GM12878 (cell line): ENCODE measurements around the gene ZNF534. TPM values are rescaled to one million over a fixed set of nuclear protein-coding genes. Genes with fewer than 3 reads are reported as not detected.
"Not testable (repeated sequence)": the region's sequence is repeated elsewhere in the genome, so short reads cannot be mapped to it uniquely, and the experiment has no call there.

Experiments
- ATAC-seq: fragments of 200-7000 bp; cut with Tn5 transposase; 3 replicates; pipeline ENCODE4 v1.9.1; 2020; ENCODE audit warnings: mild to moderate bottlenecking, moderate library complexity
- BruUV-seq: library from RNA; stranded (reverse); fragments of 400-500 nt; replicated peaks from 2 replicates; lab custom pipeline; 2021; lab: Mats Ljungman, UMichigan
- CTCF ChIA-PET: fragments of 300-600 bp; sonication (Branson Sonifier 250); formaldehyde crosslinking; extraction: SDS; loops from one replicate; lab custom pipeline; 2021; ENCODE audit warnings: inconsistent platforms; lab: Yijun Ruan, JAX
- POLR2A ChIA-PET: fragments of 350-600 bp; formaldehyde crosslinking; extraction: SDS; loops from one replicate; lab custom pipeline; 2021; ENCODE audit warnings: inconsistent platforms; lab: Charles Lee
- RAD21 ChIA-PET: fragments of 300-600 bp; sonication (Branson Sonifier 250); formaldehyde crosslinking; loops from one replicate; lab custom pipeline; 2023; ENCODE audit warnings: antibody characterized with exemption; ENCODE audit not compliant: unreplicated experiment; lab: Charles Lee
- SMC1A ChIA-PET: fragments of 300-600 bp; sonication (Branson Sonifier 250); formaldehyde crosslinking; loops from one replicate; lab custom pipeline; 2023; ENCODE audit not compliant: unreplicated experiment, uncharacterized antibody; lab: Charles Lee
- DNase-seq: peaks from one replicate; pipeline ENCODE4 v3.0.0-alpha.2; 2011; ENCODE audit warnings: low read depth, low spot score
- FAIRE-seq: peaks from 3 replicates; lab custom pipeline; 2011; peaks lifted over from hg19 to GRCh38; lab: Jason Lieb, UNC
- H2AFZ ChIP-seq: 2 replicates; pipeline ENCODE4 v1.6.0; 2011; ENCODE audit warnings: low read depth, low read length, control low read depth; ENCODE audit not compliant: control insufficient read depth
- H3K27ac ChIP-seq: 2 replicates; pipeline ENCODE4 v1.5.1; 2011; ENCODE audit warnings: control low read depth; ENCODE audit not compliant: control insufficient read depth, insufficient read depth
- H3K27me3 ChIP-seq, 2 experiments: replicated peaks in 1 of 2; 2 replicates each; pipeline versions ENCODE4 v1.6.0 to v1.6.1; 2011; ENCODE audit warnings: low read length in 1 of 2; ENCODE audit not compliant: control insufficient read depth in 2 of 2, insufficient read depth in 2 of 2
- H3K36me3 ChIP-seq, 2 experiments: 2 replicates each; pipeline ENCODE4 v1.5.1; 2011; ENCODE audit warnings: low read length in 1 of 2; ENCODE audit not compliant: control insufficient read depth in 2 of 2, insufficient read depth in 2 of 2
- H3K4me1 ChIP-seq: 2 replicates; pipeline ENCODE4 v1.6.1; 2011; ENCODE audit warnings: mild to moderate bottlenecking, low read length, moderate library complexity, mixed read lengths; ENCODE audit not compliant: control insufficient read depth, insufficient read depth
- H3K4me2 ChIP-seq: 2 replicates; pipeline ENCODE4 v1.6.0; 2011; ENCODE audit warnings: control low read depth; ENCODE audit not compliant: control insufficient read depth, insufficient read depth
- H3K4me3 ChIP-seq: fragments of 200-600 bp; sonication (generic); 2 replicates; pipeline ENCODE4 v1.5.1; 2016
- H3K79me2 ChIP-seq: 2 replicates; pipeline ENCODE4 v1.6.0; 2011; ENCODE audit warnings: low read length; ENCODE audit not compliant: control insufficient read depth, insufficient read depth
- H3K9ac ChIP-seq: 2 replicates; pipeline ENCODE4 v1.8.0; 2011; ENCODE audit warnings: low read length, control low read depth, mixed read lengths; ENCODE audit not compliant: control insufficient read depth, insufficient read depth
- H3K9me3 ChIP-seq: replicated peaks from 3 replicates; pipeline ENCODE4 v1.5.1; 2011; ENCODE audit warnings: mild to moderate bottlenecking, low read length; ENCODE audit not compliant: control insufficient read depth, insufficient read depth
- H4K20me1 ChIP-seq: 2 replicates; pipeline ENCODE4 v1.6.0; 2011; ENCODE audit not compliant: control insufficient read depth, insufficient read depth
- DPF2 ChIP-seq: fragments of 450-650 bp; IDR thresholded peaks from 2 replicates; pipeline ENCODE4 v1.6.1; 2017; ENCODE audit warnings: mild to moderate bottlenecking
- JUNB ChIP-seq: IDR thresholded peaks from 2 replicates; pipeline ENCODE4 v1.6.1; 2016; ENCODE audit warnings: antibody characterized with exemption, mild to moderate bottlenecking
- KLF5 ChIP-seq: fragments of 450-650 bp; IDR thresholded peaks from 2 replicates; pipeline ENCODE4 v1.6.1; 2014; ENCODE audit warnings: mild to moderate bottlenecking; ENCODE audit not compliant: partially characterized antibody
- NR2C1 ChIP-seq: fragments of 450-650 bp; IDR thresholded peaks from 2 replicates; pipeline ENCODE4 v1.6.1; 2017; ENCODE audit warnings: antibody characterized with exemption, mild to moderate bottlenecking, moderate library complexity
- RAD51 ChIP-seq: fragments of 450-650 bp; IDR thresholded peaks from 2 replicates; pipeline ENCODE4 v1.6.1; 2016; ENCODE audit warnings: moderate library complexity, mild to moderate bottlenecking, inconsistent platforms
- SMARCA5 ChIP-seq: fragments of 450-650 bp; IDR thresholded peaks from 2 replicates; pipeline ENCODE4 v1.6.1; 2017; ENCODE audit warnings: mild to moderate bottlenecking
- SPI1 ChIP-seq: IDR thresholded peaks from 2 replicates; pipeline ENCODE4 v1.6.1; 2011; ENCODE audit warnings: low read depth, mild to moderate bottlenecking, low read length, moderate library complexity, borderline replicate concordance; ENCODE audit not compliant: insufficient read depth
- TBL1XR1 ChIP-seq: IDR thresholded peaks from 2 replicates; pipeline ENCODE4 v1.6.1; 2012; ENCODE audit warnings: low read depth, low read length, improper control_type of control experiment
- WGBS: methylation state at CpG from one replicate; pipeline ENCODE4 v1.1.6; 2016; ENCODE audit warnings: low lambda C conversion rate; ENCODE audit not compliant: insufficient replicate concordance, insufficient coverage; ENCODE audit errors: missing lambda C conversion rate; 5-methylcytosine and 5-hydroxymethylcytosine counted together
- in situ Hi-C: fragments of 300-500 bp; cut with MboI; formaldehyde crosslinking; loops from 9 replicates; pipeline ENCODE4 v1.14.3; 2018; ENCODE audit warnings: mixed read lengths
- intact Hi-C: fragments of 100-400 bp; cut with micrococcal nuclease; formaldehyde crosslinking; loops from one replicate; pipeline ENCODE4 v1.14.2; 2022; ENCODE audit not compliant: unreplicated experiment
- polyA plus RNA-seq, 11 experiments: library from polyadenylated mRNA; depleted of rRNA in 4 of 11; unstranded in 6 of 11; stranded (reverse) in 5 of 11; fragments of >200 nt; fragmentation: Nextera tagmentation in 4 of 11; fragmentation: Illumina TruSeq in 1 of 11; extraction: Ambion mirVana in 4 of 11; extraction: Trizol in 1 of 11; gene quantifications; 1 replicate in 1 of 11; 2 replicates in 10 of 11; pipeline versions ENCODE4 v1.2.1 to v1.2.3, GENCODE V29; 2011 to 2016; ENCODE audit warnings: inconsistent platforms in 2 of 11, missing spikeins in 2 of 11, low read depth in 1 of 11
- total RNA-seq, 4 experiments: library from RNA; depleted of rRNA in 3 of 4; stranded (reverse); fragments of >200 nt in 3 of 4; fragmentation: Illumina TruSeq in 1 of 4; extraction: Trizol in 1 of 4; gene quantifications; 2 replicates each; pipeline versions ENCODE4 v1.2.1 to v1.2.3, GENCODE V29; 2013 to 2021
- TF ChIP-seq, protein P1 (sequence below): fragments of 450-650 bp; IDR thresholded peaks from 2 replicates; pipeline ENCODE4 v1.6.1; 2016; ENCODE audit warnings: mild to moderate bottlenecking
- TF ChIP-seq, protein P2 (sequence below): fragments of 450-650 bp; IDR thresholded peaks from 2 replicates; pipeline ENCODE4 v1.6.1; 2017; ENCODE audit warnings: mild to moderate bottlenecking, moderate library complexity

Gene ZNF534
- total and polyA plus RNA-seq, 10 of the 15 experiments (the other 5 are each of a cell fraction or from before 2014, with no cell fraction given) = 0.39 to 0.79 TPM; not detected in 8

GRCh38 chr19:52498571-52498970, 69.6 kb downstream of the ZNF534 start:
- POLR2A ChIA-PET = no interaction called here
- RAD21 ChIA-PET = no interaction called here
- SMC1A ChIA-PET = no interaction called here
- Histone ChIP-seq H3K36me3 (no peaks in the 10 kb centered on the region), H3K4me3 (no peak overlapping the region), H3K4me1 (no peaks in the 10 kb centered on the region), H3K4me2 (no peak overlapping the region), H3K9ac (no peak overlapping the region), H3K27me3 (no peaks in the 10 kb centered on the region), H3K9me3 (no peaks in the 10 kb centered on the region; the same call in 2 of the 3 replicates), H2AFZ (no peak overlapping the region), H3K27ac (no peak overlapping the region), H3K79me2 (no peaks in the 10 kb centered on the region), H4K20me1 (no peaks in the 10 kb centered on the region)
- TF ChIP-seq TBL1XR1 = no peak
- TF ChIP-seq NR2C1 = no peak
- TF ChIP-seq, protein P1, sequence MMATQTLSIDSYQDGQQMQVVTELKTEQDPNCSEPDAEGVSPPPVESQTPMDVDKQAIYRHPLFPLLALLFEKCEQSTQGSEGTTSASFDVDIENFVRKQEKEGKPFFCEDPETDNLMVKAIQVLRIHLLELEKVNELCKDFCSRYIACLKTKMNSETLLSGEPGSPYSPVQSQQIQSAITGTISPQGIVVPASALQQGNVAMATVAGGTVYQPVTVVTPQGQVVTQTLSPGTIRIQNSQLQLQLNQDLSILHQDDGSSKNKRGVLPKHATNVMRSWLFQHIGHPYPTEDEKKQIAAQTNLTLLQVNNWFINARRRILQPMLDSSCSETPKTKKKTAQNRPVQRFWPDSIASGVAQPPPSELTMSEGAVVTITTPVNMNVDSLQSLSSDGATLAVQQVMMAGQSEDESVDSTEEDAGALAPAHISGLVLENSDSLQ = no peak
- no peak for TF ChIP-seq SMARCA5
- no peak for TF ChIP-seq RAD51
- TF ChIP-seq, protein P2, sequence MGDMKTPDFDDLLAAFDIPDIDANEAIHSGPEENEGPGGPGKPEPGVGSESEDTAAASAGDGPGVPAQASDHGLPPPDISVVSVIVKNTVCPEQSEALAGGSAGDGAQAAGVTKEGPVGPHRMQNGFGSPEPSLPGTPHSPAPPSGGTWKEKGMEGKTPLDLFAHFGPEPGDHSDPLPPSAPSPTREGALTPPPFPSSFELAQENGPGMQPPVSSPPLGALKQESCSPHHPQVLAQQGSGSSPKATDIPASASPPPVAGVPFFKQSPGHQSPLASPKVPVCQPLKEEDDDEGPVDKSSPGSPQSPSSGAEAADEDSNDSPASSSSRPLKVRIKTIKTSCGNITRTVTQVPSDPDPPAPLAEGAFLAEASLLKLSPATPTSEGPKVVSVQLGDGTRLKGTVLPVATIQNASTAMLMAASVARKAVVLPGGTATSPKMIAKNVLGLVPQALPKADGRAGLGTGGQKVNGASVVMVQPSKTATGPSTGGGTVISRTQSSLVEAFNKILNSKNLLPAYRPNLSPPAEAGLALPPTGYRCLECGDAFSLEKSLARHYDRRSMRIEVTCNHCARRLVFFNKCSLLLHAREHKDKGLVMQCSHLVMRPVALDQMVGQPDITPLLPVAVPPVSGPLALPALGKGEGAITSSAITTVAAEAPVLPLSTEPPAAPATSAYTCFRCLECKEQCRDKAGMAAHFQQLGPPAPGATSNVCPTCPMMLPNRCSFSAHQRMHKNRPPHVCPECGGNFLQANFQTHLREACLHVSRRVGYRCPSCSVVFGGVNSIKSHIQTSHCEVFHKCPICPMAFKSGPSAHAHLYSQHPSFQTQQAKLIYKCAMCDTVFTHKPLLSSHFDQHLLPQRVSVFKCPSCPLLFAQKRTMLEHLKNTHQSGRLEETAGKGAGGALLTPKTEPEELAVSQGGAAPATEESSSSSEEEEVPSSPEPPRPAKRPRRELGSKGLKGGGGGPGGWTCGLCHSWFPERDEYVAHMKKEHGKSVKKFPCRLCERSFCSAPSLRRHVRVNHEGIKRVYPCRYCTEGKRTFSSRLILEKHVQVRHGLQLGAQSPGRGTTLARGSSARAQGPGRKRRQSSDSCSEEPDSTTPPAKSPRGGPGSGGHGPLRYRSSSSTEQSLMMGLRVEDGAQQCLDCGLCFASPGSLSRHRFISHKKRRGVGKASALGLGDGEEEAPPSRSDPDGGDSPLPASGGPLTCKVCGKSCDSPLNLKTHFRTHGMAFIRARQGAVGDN = no peak
- no peak for TF ChIP-seq KLF5
- TF ChIP-seq JUNB = no peak
- no peak for TF ChIP-seq SPI1
- TF ChIP-seq DPF2 = no peak
- CTCF ChIA-PET = no interaction called here
- intact Hi-C loops = no loop called here
- WGBS = 61% methylated on average over 8 of the region's 8 CpGs
- FAIRE-seq (no peak), DNase-seq (no peak), ATAC-seq (no peak)
- BruUV-seq = no TSS peak
- in situ Hi-C loops = no loop called here

DNA sequence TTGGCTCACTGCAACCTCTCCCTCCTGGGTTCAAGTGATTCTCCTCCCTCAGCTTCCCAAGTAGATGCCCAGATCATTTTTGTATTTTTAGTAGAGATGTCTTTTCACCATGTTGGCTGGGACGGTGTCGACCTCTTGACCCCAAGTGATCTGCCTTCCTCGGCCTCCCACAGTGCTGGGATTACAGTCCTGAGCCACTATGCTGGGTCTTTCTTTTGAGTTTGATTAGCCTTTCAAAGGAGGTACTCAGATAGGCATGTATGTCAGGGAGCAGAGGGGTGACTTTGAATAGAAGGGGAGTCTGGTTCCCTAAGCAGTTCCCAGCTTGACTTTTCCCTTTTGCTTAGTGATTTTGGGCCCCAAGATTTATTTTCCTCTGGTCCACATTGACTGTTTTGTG, 71.5 kb downstream of the ZNF534 start:
- H3K9ac ChIP-seq, H3K4me2 ChIP-seq, FAIRE-seq, intact Hi-C loops, ATAC-seq, BruUV-seq, H3K4me1 ChIP-seq, H3K9me3 ChIP-seq, H4K20me1 ChIP-seq, H3K27me3 ChIP-seq, H3K79me2 ChIP-seq, H2AFZ ChIP-seq, RAD21 ChIA-PET, DNase-seq, SMC1A ChIA-PET, CTCF ChIA-PET, H3K27ac ChIP-seq, POLR2A ChIA-PET, in situ Hi-C loops, H3K4me3 ChIP-seq, H3K36me3 ChIP-seq: not testable (repeated sequence)
- 11% methylated on average over 3 of the region's 3 CpGs for WGBS
